ENCODE data around the gene ANKMY1.
"Not testable (repeated sequence)": the region's sequence is repeated elsewhere in the genome, so short reads cannot be mapped to it uniquely, and the experiment has no call there.

ANKMY1 gene

DNA sequence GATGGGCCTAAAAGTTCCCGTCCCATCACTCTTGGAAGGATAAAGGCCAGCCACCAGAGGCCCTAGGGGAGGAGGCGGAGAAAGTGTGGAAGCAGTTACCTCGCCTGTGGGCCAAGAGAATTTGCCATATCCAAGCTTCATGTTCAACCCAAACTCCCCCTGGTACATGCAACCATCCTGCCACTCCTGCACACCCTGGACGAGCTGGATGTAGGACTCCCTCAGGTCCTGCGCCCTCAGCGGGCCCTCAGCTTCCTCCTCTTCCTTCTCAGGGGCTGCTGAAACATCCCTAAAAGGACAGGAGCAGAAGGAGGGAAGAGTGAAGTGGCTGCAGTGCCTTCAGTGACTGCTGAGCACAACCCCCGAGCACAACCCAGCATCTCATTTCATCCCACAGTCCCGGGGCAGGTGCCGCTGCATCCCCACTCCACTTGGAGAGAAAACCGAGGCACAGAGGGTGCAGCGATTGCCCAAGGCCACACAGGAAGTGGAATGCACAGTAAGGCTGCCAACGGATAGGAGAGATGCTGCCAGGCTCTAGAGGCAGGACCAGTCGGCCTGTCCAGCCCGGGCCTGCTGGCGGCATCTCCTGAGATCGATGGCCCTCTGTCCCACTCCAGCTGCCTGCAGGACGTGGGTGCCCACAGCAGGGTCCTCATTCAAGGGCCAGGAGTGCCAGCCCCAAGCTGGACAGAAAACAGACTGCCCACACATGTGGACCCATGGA, 2.9 kb downstream of the ANKMY1 start:
- DNase-seq (ENCODE audit: low read depth) = no peak

DNA sequence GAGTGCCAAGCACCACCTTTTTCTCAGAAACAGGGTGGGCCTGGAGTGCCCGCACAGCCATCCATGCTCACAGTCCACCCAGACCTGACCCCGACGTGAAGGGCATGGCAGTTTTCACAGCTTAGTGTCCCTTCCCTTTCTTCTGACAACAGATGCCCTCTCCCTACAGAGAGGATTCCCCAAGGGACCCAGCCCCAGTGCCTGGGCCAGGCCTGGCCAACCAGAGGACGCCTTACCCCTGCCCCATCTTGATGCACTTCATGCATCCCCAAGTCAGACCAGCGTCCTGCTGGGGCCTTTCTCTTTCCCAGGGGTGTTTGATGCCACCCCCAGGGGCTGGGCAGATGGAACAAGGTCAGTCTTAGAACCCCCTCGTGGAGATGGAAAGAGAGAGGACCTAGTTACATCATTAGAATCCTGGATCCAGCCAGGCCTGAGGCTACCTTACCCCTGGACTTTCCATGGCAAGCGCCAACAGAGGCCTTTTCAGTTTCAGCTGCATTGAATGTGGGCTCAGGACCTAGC, 3.8 kb downstream of the ANKMY1 start:
- DNase-seq (ENCODE audit: low read depth) = no peak

DNA sequence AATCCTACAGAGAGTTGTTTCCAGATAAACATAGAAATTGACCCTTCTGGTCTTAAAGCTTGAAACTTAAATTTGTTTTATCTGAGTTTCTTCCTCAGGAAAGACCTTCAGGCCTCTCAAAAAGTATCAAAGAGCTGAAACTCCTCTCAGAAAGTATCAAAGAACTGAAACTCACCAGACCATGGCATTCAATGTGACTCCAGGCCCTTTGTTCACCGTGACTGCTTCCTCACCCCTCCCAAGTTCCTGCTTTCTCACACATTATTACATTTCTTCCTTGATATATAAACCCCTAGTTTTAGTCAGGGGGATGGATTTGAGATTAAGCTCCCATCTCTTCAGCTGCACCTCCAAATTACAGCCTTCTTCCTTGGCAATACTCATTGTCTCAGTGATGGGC, 6.0 kb downstream of the ANKMY1 start:
- DNase-seq (ENCODE audit: low read depth) = no peak

DNA sequence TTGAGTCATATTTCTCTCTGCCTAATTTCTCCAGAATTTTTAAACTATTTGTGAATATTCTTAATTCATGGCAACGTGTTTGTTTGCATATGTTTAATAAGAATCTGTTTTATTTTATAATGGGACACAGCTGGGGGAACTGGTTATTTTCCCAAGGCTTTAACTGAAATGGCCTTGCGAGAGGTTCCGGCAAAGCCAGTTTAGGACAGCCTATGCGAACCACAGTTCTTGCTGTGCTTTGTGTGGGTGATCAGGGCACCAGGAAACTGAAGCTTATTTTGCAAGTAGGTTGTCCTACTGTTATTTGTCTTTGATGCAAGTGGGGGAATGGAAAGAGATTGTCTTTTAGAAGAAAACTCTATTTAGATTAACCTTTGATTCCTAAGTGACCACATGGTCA, 6.5 kb downstream of the ANKMY1 start:
- DNase-seq (ENCODE audit: low read depth) = no peak

DNA sequence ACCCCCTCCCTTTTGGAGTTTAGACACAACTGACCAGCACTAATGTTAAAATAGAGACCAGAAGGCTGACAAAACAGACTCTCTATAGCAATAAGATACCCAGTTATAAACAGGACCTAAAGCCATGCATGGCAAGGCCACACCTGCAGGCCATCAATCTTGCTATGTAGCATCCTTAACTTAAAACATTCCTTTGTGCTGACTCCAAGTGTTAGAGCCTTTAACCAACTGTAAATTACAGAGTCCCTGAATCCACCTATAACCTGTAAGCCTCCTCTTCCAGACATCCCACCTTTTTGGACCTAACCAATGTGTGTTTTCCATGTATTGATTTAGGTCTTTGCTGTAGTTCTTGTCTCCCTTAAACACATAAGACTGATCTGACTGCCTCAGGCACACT, 17.9 kb downstream of the ANKMY1 start:
- no peak for DNase-seq (ENCODE audit: low read depth)

DNA sequence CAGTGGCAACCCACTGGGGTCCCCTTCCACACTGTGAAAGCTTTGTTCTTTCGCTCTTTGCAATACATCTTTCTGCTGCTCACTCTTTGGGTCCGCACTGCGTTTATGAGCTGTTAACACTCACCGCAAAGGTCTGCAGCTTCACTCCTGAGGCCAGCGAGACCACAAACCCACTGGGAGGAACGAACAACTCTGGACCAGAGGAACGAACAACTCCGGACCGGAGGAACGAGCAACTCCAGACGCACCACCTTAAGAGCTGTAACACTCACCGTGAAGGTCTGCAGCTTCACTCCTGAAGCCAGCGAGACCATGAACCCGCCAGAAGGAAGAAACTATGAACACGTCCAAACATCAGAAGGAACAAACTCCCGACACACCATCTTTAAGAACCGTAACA, 18.7 kb downstream of the ANKMY1 start:
- DNase-seq (ENCODE audit: low read depth) = not testable (repeated sequence)

DNA sequence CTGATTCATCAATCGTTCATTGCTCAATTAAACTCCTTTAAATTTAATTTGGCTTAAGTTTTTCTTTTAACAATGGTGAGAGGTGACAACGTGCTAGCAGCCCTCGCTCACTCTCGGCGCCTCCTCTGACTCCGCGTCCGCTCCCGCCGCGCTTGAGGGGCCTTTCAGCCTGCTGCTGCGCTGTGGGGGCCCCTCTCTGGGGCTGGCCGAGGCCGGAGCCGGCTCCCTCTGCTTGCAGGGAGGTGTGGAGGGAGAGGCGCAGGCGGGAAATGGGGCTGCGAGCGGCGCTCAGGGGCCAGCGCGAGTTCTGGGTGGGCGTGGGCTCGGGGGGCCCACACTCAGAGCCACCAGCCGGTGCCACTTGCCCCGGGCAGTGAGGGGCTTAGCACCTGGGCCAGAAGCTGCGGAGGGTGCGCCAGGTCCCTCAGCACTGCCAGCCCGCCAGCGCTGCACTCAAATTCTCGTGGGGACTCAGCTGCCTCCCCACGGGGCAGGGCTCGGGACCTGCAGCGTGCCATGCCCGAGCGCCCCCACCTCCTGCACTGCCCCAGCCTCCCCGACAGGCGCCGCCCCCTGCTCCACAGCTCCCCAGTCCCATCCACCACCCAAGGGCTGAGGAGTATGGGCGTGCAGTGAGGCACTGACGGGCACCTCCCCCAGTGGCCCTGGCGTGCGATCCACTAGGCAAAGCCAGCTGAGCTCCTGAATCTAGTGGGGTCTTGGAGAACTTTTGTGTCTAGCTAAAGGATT, 19.6 kb downstream of the ANKMY1 start:
- no peak for DNase-seq (ENCODE audit: low read depth)

DNA sequence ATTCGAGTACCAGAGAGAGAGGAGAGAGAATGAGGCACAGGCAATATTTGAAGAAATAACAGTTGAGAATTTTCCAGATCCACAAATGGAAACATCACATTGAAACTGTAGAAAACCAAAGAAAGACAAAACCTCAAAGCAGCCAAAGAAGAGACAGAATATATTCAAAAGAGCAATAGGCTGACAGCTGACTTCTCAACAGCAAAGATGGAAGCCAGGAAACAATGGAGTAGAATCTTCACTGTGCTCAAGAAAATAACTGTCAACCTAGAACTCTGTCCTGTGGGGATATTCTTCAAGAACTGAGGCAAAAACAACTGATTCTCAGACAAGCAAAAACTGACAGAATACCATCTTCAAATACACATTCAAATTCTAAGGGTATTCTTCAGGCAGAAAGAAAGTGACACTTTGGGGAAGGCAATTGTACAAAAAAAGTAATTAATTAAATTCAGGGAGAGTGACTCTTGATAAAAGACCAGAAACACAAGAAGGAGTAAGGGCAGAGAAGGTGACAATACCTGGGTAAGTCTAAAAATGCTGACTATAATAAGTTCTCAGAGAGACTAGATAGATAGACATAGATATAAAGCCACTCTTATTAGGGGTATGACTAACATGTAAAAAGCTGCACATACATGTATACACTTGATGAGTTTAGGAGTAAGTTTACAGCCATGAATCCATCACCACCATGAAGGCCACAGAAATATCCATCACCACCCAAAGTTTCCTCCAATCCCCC, 25.6 kb downstream of the ANKMY1 start:
- no peak for DNase-seq (ENCODE audit: low read depth)

DNA sequence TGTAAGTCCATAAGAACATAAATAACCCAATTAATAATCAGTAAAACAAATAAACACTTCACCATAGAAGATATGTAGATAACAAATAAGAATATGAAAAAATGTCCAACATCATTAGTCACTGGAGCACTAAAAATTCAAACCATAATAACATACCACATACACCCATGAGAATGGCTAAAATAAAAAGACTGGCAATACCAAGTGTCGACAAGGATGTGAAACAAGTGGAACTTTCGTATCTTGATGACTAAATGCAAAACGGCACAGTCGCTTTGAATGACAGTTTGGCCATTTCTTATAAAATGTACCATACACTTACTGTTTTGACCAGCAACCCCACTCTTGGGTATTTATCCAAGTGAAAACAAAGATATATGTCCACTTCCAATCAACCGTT, 26.8 kb downstream of the ANKMY1 start:
- no peak for DNase-seq (ENCODE audit: low read depth)

DNA sequence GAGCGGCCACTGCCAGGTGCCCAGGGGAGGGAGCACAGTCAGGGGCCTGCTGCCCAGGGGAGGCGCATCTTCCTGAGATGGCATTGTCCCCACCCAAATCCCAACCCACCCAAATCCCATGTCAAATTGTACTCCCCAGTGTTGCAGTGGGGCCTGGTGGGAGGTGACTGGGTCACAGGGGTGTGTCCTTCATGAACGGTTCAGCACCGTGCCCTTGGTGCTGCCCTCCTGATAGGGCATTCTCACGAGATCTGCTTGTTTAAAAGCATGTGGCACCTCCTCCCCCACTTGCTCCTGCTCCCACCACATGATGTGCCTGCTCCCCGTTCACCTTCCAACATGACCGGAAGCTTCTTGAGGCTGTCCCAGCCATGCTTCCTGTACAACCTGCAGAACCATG, 27.6 kb downstream of the ANKMY1 start:
- no peak for DNase-seq (ENCODE audit: low read depth)

DNA sequence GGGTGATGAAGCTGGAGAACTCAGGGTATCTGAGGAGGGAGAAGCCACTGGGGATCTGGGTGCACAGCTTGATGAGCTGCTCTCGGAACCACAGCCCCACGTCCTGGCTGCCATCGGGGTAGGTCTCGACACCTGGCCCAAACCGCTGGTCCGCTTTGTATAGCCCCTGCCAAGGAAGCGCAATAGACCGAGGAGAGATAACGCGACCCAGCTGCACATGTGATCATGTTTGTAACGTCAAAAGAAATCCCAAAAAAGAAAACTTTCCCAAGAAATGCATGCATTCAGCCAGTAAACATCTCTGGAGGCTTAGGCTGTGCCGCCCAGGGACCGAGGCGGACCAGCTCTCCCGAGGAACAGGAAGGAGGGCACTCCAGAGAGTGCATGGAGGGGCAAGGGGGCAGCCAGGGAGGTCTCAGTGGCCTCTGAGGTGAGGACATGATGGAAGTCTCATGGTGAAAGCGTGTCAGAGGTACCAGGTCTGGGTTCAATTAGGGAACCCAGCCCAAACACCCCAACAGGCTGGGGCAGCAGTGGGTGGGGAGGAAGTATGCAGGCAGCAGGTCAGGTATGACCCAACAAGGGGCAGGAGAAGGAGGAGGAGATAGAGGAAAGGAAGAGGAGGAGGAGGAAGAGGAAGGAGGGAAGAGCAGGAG, 28.3 kb downstream of the ANKMY1 start:
- no peak for DNase-seq (ENCODE audit: low read depth)

DNA sequence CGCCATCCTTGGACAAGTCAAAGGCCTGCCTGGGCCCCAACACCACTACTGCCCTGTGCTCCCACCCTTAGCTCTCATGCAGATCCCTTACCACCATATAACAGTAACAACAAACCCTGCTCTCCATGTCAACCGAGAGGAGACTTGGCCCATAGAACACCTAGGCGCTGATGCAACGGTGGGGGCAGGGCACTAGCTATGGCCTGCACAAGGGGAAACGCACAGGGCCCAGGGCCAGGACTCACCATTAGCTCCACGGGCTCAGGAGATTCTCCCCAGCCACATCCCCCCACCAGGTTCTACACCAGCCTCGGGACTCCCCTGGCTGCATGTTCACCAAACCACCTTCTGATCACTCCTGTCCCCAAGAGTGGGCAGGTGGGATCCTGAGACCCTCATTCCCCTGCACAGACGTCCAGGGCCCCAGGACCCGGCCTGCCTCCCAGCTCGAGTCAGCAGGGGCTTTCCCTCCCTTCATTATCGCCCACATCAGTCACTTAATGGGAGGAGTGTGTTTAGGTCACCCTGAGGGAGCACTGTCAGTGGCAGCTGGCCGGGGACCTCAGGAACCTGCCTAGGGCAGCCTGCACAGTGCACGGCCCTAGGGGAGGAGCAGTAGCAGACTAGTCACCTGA, 29.3 kb downstream of the ANKMY1 start:
- DNase-seq (ENCODE audit: low read depth) = no peak

DNA sequence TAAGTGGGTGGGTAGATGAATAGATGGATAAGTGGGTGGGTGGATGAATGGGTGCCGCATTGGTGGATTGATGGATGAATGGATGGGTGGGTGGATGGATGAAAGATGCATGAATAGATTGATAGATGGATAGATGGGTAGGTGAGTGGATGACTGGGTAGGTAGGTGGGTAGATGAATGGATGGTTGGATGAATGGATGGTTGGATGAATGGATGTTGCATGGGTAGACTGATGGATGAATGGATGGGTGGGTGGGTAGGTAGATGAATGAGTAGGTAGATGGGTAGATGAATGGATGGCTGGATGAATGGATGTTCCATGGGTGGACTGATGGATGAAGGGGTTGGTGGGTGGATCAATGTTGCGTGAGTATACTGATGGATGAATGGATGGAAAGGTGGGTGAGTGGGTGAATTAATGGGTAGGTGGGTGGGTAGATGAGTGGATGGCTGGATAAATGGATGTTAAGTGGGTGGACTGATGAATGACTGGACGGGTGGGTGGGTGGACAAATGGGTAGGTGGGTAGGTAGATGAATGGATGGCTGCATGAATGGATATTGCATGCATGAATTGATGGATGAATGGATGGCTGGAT, 30.5 kb downstream of the ANKMY1 start:
- DNase-seq (ENCODE audit: low read depth) = no peak

DNA sequence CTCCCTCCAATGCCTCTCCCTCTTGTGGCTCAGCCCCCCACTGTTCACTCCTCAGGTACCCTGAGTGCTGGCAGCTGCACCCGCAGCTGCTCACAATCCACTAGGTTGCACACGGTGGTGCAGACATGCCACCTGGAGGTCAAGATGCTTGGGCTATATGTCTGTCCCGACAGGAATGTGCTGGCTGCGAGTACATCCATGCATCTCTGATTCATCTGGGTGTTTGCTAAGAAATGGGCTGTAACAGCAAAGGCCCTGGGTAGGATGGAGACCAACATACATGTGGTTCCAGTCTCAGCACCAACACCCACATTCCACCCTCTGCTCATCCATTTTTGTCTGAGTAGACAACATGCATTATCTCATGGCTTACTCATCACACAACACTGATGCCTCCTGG, 31.3 kb downstream of the ANKMY1 start:
- no peak for DNase-seq (ENCODE audit: low read depth)

DNA sequence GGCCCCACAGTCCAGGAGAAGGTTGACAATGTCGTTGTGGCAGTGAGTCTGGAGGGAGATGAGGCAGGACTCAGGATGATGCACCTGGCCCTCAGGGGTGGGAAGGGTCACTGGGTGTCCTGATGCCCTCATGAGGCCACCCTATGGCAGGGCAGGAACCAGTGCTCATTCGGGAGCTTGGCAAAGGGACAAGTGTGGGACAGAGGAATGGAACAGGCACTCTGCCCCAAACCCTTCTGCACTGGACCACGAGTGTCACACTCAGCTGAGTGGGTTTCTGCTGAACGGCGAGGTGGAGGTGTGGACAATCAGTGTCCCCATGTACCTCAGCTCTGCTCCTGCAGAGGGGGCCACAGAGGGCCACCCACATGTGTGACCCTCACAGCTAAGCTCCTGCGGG, 32.0 kb downstream of the ANKMY1 start:
- DNase-seq (ENCODE audit: low read depth) = no peak

DNA sequence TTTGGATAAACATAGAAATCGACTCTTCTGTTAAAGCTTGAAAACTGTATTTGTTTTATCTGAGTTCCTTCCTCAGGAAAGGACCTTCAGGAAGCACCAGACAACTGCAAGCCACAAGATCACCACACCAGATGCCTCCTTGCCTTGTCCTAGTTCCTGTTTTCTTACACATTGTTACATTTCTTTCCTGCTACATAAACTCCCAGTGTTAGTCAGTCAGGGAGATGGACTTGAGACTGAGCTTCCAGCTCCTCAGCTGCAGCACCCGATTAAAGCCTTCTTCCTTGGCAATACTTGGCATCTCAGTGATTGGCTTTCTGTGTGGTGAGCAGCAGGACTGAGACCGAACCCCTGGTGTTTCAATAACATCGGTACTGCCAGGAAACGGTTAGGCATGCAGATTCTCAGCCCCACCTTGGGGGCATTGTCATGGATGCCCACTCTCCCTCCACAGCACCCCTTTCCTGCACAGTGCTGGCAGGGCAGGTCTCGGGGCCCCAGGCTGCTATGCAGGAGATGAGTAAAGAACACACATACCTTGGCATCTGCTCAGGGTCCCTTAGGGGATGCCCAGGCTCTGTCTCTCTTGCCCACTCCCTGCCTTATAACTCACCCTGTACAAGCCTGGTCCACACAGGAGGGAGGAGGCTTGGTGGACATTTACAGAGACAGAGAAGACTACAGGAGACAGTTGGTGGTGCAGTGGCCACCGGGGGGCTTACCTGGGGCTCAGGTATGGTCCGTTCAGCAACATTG, 32.6 kb downstream of the ANKMY1 start:
- DNase-seq (ENCODE audit: low read depth) = no peak

DNA sequence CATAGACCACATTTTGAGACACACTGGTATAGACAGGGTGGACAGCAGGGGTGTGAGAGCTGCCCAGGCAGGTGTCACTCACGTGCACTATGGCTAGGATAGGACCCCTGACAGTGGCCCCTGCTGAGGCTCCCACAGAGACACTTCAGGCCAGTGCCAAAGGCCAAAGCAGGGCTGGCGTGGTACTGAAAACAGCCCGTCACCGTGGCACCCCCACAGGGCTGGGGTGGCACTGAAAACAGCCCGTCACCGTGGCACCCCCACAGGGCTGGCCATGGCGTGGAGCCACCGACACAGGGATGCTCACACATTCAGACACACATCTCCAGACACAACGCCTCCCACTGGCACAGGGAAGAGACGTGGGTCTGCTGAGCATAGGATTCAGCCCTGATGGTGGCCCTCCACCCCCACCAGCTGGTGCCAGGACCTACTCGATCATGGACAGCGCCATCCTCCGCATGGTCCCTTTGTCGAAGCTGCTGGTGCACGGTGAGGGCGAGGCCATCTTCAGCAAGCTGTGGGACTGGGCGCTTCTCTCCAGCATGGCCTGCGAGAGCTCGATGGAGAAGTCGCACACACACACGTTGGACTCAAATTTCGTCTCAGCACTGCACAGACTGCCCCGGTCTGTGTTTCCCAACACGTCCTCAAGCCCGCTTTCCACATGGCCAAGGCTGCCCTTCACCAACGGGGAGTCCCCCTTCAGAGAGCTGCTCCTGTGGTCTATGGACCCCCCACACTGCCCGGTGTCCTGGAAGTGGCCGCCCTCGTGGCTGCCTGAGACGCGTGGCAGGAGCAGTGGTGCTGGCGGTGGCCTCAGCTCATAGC, 34.1 kb downstream of the ANKMY1 start:
- DNase-seq (ENCODE audit: low read depth) = no peak

DNA sequence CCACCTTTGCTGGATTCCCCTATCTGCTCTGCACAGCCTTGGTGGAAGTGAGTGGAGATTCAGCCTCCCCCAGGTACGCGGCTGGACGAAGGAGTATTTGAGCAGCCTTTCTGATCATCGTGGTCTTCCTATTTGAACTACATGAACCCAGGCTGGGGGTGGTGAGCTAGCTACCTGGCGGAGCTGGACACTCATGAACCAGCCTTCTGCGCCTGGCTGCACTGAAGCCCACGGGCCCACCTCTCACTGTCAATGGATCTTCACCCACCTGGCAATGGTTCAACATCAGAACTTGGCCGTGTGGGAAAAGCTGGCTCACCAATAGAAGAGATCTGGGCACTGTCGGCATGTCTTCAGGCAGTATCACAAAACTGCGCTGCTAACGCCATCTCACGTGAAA, 35.4 kb downstream of the ANKMY1 start:
- DNase-seq (ENCODE audit: low read depth) = no peak

DNA sequence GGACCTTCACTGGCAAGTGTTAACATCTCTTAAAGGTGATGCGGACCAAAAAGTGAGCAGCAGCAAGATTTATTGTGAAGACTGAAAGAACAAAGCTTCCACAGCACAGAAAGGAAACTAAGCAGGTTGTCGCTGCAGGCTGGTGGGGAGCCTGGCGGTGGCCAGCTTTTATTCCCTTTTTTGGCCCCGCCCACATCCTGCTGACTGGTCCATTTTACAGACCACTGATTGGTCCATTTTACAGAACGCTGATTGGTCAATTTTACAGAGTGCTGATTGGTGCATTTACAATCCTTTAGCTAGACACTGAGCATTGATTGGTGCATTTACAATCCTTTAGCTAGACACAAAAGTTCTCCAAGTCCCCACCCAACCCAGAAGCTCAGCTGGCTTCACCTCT, 35.9 kb downstream of the ANKMY1 start:
- not testable (repeated sequence) for DNase-seq (ENCODE audit: low read depth)

DNA sequence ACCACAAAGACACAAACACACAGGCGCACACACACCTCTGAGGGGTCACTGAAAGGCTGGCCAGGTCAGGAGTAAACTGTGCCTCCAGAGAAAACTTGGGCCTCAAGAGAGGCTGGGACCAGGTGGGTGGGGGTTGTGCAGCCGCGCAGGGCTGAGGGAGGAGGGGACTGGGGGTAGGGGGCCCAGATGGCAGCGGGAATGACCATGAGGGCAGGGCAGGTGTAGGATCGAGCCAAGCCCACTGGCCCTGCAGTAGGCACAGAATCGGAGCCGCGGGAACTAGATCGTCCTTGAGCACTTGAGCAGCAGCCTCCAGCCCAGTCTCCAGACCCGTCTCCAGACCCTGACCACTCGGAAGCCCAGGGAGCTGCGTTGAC, 36.8 kb downstream of the ANKMY1 start:
- no peak for DNase-seq (ENCODE audit: low read depth)
